H1 (cell line): Measurements from ENCODE around the gene IRF8. TPM values are rescaled to one million over a fixed set of nuclear protein-coding genes. Genes with fewer than 3 reads are reported as not detected.

ENCODE experiments used
- CTCF ChIA-PET: fragments of 300-600 bp; sonication (Branson Sonifier 250); formaldehyde crosslinking; loops from one replicate; lab custom pipeline; 2021; ENCODE audit not compliant: partially characterized antibody; lab: Charles Lee
- POLR2A ChIA-PET: fragments of 300-600 bp; sonication (Branson Sonifier 250); formaldehyde crosslinking; loops from one replicate; lab custom pipeline; 2021; ENCODE audit warnings: inconsistent platforms; ENCODE audit not compliant: partially characterized antibody; lab: Charles Lee
- DNase-seq, 2 experiments: peaks; one replicate each; pipeline versions ENCODE4 v3.0.0 to v3.0.0-alpha.2; 2010 to 2022; ENCODE audit warnings: low spot score in 2 of 2, low read depth in 1 of 2, mixed read lengths in 1 of 2
- FAIRE-seq: peaks from 2 replicates; lab custom pipeline; 2011; peaks lifted over from hg19 to GRCh38; lab: Jason Lieb, UNC
- H2AFZ ChIP-seq: 2 replicates; pipeline ENCODE4 v1.8.1; 2012; ENCODE audit warnings: low read length, inconsistent platforms
- H2AK5ac ChIP-seq: 2 replicates; pipeline ENCODE4 v1.6.1; 2013; ENCODE audit warnings: low read depth, low read length
- H2BK120ac ChIP-seq: replicated peaks from 2 replicates; pipeline ENCODE3; 2013; ENCODE audit warnings: low read depth, low read length, inconsistent platforms
- H2BK12ac ChIP-seq: 2 replicates; pipeline ENCODE4 v1.6.1; 2013; ENCODE audit warnings: low read depth, low read length
- H2BK15ac ChIP-seq: 2 replicates; pipeline ENCODE4 v1.6.1; 2013; ENCODE audit warnings: low read length
- H2BK20ac ChIP-seq: 2 replicates; pipeline ENCODE4 v1.6.1; 2013; ENCODE audit warnings: low read length
- H2BK5ac ChIP-seq: 2 replicates; pipeline ENCODE4 v1.6.1; 2013; ENCODE audit warnings: low read depth, low read length
- H3K14ac ChIP-seq: 2 replicates; pipeline ENCODE4 v1.6.1; 2013; ENCODE audit warnings: inconsistent platforms; ENCODE audit not compliant: insufficient read length
- H3K18ac ChIP-seq: 2 replicates; pipeline ENCODE4 v1.6.1; 2013; ENCODE audit warnings: low read length; ENCODE audit errors: extremely low read depth
- H3K23ac ChIP-seq: 2 replicates; pipeline ENCODE4 v1.6.1; 2013; ENCODE audit warnings: inconsistent platforms; ENCODE audit not compliant: insufficient read length
- H3K23me2 ChIP-seq: 2 replicates; pipeline ENCODE4 v1.6.1; 2013; ENCODE audit warnings: low read depth, low read length
- H3K27ac ChIP-seq: 2 replicates; pipeline ENCODE4 v1.6.1; 2011; ENCODE audit warnings: low read depth, low read length, inconsistent platforms
- H3K27me3 ChIP-seq, 4 experiments: replicated peaks in 1 of 4; 1 replicate in 1 of 4; 2 replicates in 3 of 4; pipeline versions ENCODE4 v1.6.1 to v1.8.1; 2011 to 2013; ENCODE audit warnings: low read length in 3 of 4, mild to moderate bottlenecking in 3 of 4, inconsistent platforms in 2 of 4, mixed read lengths in 2 of 4, moderate library complexity in 1 of 4; ENCODE audit not compliant: control insufficient read depth in 3 of 4, insufficient read depth in 3 of 4; ENCODE audit errors: extremely low read depth in 1 of 4
- H3K36me3 ChIP-seq, 4 experiments: 2 replicates each; pipeline versions ENCODE4 v1.6.1 to v1.8.1; 2011 to 2013; ENCODE audit warnings: mild to moderate bottlenecking in 4 of 4, low read length in 3 of 4, moderate library complexity in 2 of 4, control low read depth in 1 of 4, inconsistent platforms in 1 of 4; ENCODE audit not compliant: insufficient read depth in 4 of 4, control insufficient read depth in 2 of 4
- H3K4ac ChIP-seq: replicated peaks from 2 replicates; pipeline ENCODE3; 2013; ENCODE audit warnings: low read length, low read depth, mixed read lengths, inconsistent platforms; ENCODE audit not compliant: insufficient read length
- H3K4me1 ChIP-seq, 4 experiments: replicated peaks in 1 of 4; 1 replicate in 1 of 4; 2 replicates in 3 of 4; pipeline versions ENCODE4 v1.6.1 to v1.8.1; 2011 to 2013; ENCODE audit warnings: low read length in 3 of 4, inconsistent platforms in 2 of 4, mixed read lengths in 1 of 4; ENCODE audit not compliant: insufficient read depth in 4 of 4, control insufficient read depth in 3 of 4
- H3K4me2 ChIP-seq, 2 experiments: 2 replicates each; pipeline versions ENCODE4 v1.6.1 to v1.8.1; 2011 to 2013; ENCODE audit warnings: low read depth in 2 of 2, low read length in 2 of 2, control low read depth in 1 of 2, inconsistent platforms in 1 of 2, mild to moderate bottlenecking in 1 of 2; ENCODE audit not compliant: insufficient read depth in 1 of 2
- H3K4me3 ChIP-seq, 4 experiments: fragments of 200-600, 300-600 bp in 1 of 4; sonication (generic), shearing (Covaris generic), sonication (Bioruptor Twin) in 1 of 4; 2 replicates each; pipeline versions ENCODE4 v1.5.1 to v1.8.1; 2011 to 2016; ENCODE audit warnings: low read length in 4 of 4, low read depth in 3 of 4, control low read depth in 2 of 4, inconsistent platforms in 2 of 4, mild to moderate bottlenecking in 2 of 4, mixed read lengths in 1 of 4, moderate library complexity in 1 of 4; ENCODE audit not compliant: insufficient read depth in 2 of 4; ENCODE audit errors: extremely low read depth in 1 of 4
- H3K56ac ChIP-seq: replicated peaks from 2 replicates; pipeline ENCODE3; 2013; ENCODE audit warnings: low read depth, mild to moderate bottlenecking, mixed read lengths, low read length, inconsistent platforms; ENCODE audit not compliant: insufficient read length
- H3K79me1 ChIP-seq: 2 replicates; pipeline ENCODE4 v1.6.1; 2013; ENCODE audit warnings: low read depth, low read length, control low read depth
- H3K79me2 ChIP-seq, 2 experiments: 2 replicates each; pipeline versions ENCODE4 v1.6.1 to v1.8.1; 2012 to 2013; ENCODE audit warnings: low read length in 2 of 2, mild to moderate bottlenecking in 2 of 2, inconsistent platforms in 1 of 2; ENCODE audit not compliant: insufficient read depth in 2 of 2, control insufficient read depth in 1 of 2
- H3K9ac ChIP-seq, 4 experiments: replicated peaks in 1 of 4; 1 replicate in 1 of 4; 2 replicates in 3 of 4; pipeline versions ENCODE4 v1.6.1 to v1.8.1; 2011 to 2013; ENCODE audit warnings: low read depth in 3 of 4, low read length in 3 of 4, control low read depth in 2 of 4, mild to moderate bottlenecking in 2 of 4, moderate library complexity in 2 of 4, inconsistent platforms in 1 of 4; ENCODE audit errors: extremely low read depth in 1 of 4
- H3K9me3 ChIP-seq, 2 experiments: 2 replicates each; pipeline versions ENCODE4 v1.6.1 to v1.8.1; 2012 to 2013; ENCODE audit warnings: mild to moderate bottlenecking in 2 of 2, moderate library complexity in 2 of 2, control low read depth in 1 of 2, inconsistent platforms in 1 of 2, low read depth in 1 of 2, low read length in 1 of 2, mixed read lengths in 1 of 2; ENCODE audit not compliant: insufficient read depth in 2 of 2
- H4K20me1 ChIP-seq, 2 experiments: replicated peaks in 1 of 2; 2 replicates each; pipeline versions ENCODE3 to v1.8.1; 2011 to 2013; ENCODE audit warnings: inconsistent platforms in 2 of 2, low read length in 2 of 2, mild to moderate bottlenecking in 1 of 2; ENCODE audit not compliant: insufficient read depth in 2 of 2, control insufficient read depth in 1 of 2
- H4K5ac ChIP-seq: 2 replicates; pipeline ENCODE4 v1.6.1; 2013; ENCODE audit warnings: low read length, low read depth, mixed read lengths, inconsistent platforms; ENCODE audit not compliant: insufficient read length
- H4K8ac ChIP-seq: 2 replicates; pipeline ENCODE4 v1.8.0; 2013; ENCODE audit warnings: mild to moderate bottlenecking, moderate library complexity, low read length, inconsistent platforms; ENCODE audit not compliant: insufficient read depth; ENCODE audit errors: extremely low read depth
- H4K91ac ChIP-seq: replicated peaks from 2 replicates; pipeline ENCODE3; 2013; ENCODE audit warnings: low read length, mixed read lengths, inconsistent platforms; ENCODE audit not compliant: insufficient read length
- RFX5 ChIP-seq: IDR thresholded peaks from 2 replicates; pipeline ENCODE4 v1.6.1; 2011; ENCODE audit warnings: low read depth, low read length, improper control_type of control experiment, borderline replicate concordance
- WGBS, 2 experiments: shearing (Covaris generic) in 1 of 2; methylation state at CpG; one replicate each; pipeline versions ENCODE4 v1.1.6 to v1.1.7; 2013 to 2015; ENCODE audit warnings: low lambda C conversion rate in 2 of 2, mixed read lengths in 2 of 2, inconsistent platforms in 1 of 2, low coverage in 1 of 2, missing lambda C conversion rate in 1 of 2; ENCODE audit not compliant: insufficient replicate concordance in 2 of 2, insufficient coverage in 1 of 2, insufficient read length in 1 of 2; ENCODE audit errors: extremely low coverage in 1 of 2, missing lambda C conversion rate in 1 of 2; 5-methylcytosine and 5-hydroxymethylcytosine counted together
- polyA plus RNA-seq, 7 experiments: library from polyadenylated mRNA; depleted of rRNA in 3 of 7; stranded (reverse) in 5 of 7; unstranded in 2 of 7; fragments of >200 nt in 5 of 7; fragments of 200-250 nt in 2 of 7; gene quantifications; 1 replicate in 5 of 7; 2 replicates in 1 of 7; 4 replicates in 1 of 7; pipeline versions ENCODE4 v1.2.1 to v1.2.3, GENCODE V29; 2011 to 2013; ENCODE audit warnings: missing spikeins in 2 of 7, mixed read lengths in 2 of 7
- total RNA-seq: library from RNA; stranded (reverse); fragmentation: NEBNext Ultra II Directional; extraction: Animal tissue kit (Norgen Biotek cat#: 25700); gene quantifications from 2 replicates; pipeline ENCODE4 v1.2.1, GENCODE V29; 2021

The IRF8 gene
- total and polyA plus RNA-seq, 2 of the 8 experiments (the other 6 are each of a cell fraction or from before 2014, with no cell fraction given), result 0.35 to 2.0 TPM

DNA sequence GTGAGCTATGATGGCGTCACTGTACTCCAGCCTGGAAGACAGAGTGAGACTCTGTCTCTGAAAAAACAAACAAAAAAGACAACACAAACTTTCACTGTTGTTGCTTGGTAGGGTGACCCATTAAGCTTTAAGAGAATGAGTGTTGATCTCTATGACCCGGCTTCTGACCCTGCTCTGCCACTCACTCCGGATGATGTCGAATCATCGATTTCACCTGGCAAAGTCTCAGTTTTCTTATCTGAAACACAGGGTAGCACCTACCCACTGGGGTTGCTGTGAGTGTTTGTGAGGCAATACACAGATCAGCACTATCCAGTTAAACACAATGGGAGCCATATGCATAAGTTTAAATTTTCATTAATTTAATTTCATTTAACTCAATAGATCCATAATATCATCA is 20.6 kb upstream of the IRF8 start:
- H3K9ac ChIP-seq, result no peak overlapping the region
- H3K27me3 ChIP-seq, result no peaks in the 10 kb centered on the region; a peak in 1 of 7 replicates
- no peak for DNase-seq
- H2BK12ac ChIP-seq, result no peak overlapping the region
- no peak overlapping the region for H4K91ac ChIP-seq
- no peak overlapping the region for H2BK120ac ChIP-seq
- no peak overlapping the region for H4K5ac ChIP-seq
- H3K9me3 ChIP-seq, result no peaks in the 10 kb centered on the region
- H2BK15ac ChIP-seq, result no peak overlapping the region
- ChIA-PET POLR2A (no interaction called here), CTCF (interaction anchor here (0.5 to 0.7 kb wide), 6 partner anchors 12 to 1398 kb away, joined by 3 to 4 read pairs (median 3); no protein-coding TSS in a partner anchor)
- H3K27ac ChIP-seq, result no peak overlapping the region
- no peak overlapping the region for H3K18ac ChIP-seq
- H3K56ac ChIP-seq, result no peak overlapping the region
- no peak overlapping the region for H3K14ac ChIP-seq
- no peak overlapping the region for H2BK5ac ChIP-seq
- no peaks in the 10 kb centered on the region for H3K79me2 ChIP-seq
- no peak overlapping the region for H2AK5ac ChIP-seq
- no peaks in the 10 kb centered on the region for H3K79me1 ChIP-seq
- no peak overlapping the region for H3K4ac ChIP-seq
- H3K4me1 ChIP-seq, result no peaks in the 10 kb centered on the region
- no peak overlapping the region for H3K23ac ChIP-seq
- H2AFZ ChIP-seq, result no peak overlapping the region
- no peaks in the 10 kb centered on the region for H3K36me3 ChIP-seq
- no peak overlapping the region for H4K8ac ChIP-seq
- no peaks in the 10 kb centered on the region for H4K20me1 ChIP-seq
- no peak for FAIRE-seq
- TF ChIP-seq RFX5, result no peak
- H3K4me3 ChIP-seq, result no peak overlapping the region
- H3K4me2 ChIP-seq, result no peak overlapping the region
- 94% methylated on average over 5 of the region's 5 CpGs; no CpG with 5 or more reads in 1 of the 2 experiments for WGBS, 2 experiments
- H3K23me2 ChIP-seq, result no peaks in the 10 kb centered on the region
- H2BK20ac ChIP-seq, result no peak overlapping the region
